Breast epithelium (tissue), 3 donors: Measurements from ENCODE around the gene MEIKIN.

Experiments used
- POLR2A ChIP-seq: fragments of 450-650 bp; IDR thresholded peaks from one replicate; pipeline ENCODE4 v1.6.1; 2016; ENCODE audit warnings: antibody characterized with exemption, mild to moderate bottlenecking, moderate library complexity
- POLR2AphosphoS5 ChIP-seq, 3 donors: sonication (generic); formaldehyde crosslinking; IDR thresholded peaks; one replicate each; pipeline ENCODE4 v1.6.1; 2017; ENCODE audit warnings: antibody characterized with exemption in 3 of 3

GRCh38 chr5:131994090-131994489 is 48.6 kb upstream of the MEIKIN start:
- TF ChIP-seq POLR2A (no peak), POLR2AphosphoS5 (IDR thresholded peaks at IDR 0.05) (no peak)
